Stomach smooth muscle (tissue), 2 donors: ENCODE data around the gene RAC3.

Experiments
- H3K27ac ChIP-seq: one replicate; pipeline ENCODE4 v1.7.0; 2013; ENCODE audit warnings: mild to moderate bottlenecking, low read length, inconsistent platforms
- H3K27me3 ChIP-seq, 2 donors: one replicate each; pipeline ENCODE4 v1.7.0; 2013; ENCODE audit warnings: low read length in 2 of 2; ENCODE audit not compliant: insufficient read depth in 2 of 2, control insufficient read depth in 1 of 2
- H3K36me3 ChIP-seq, 2 donors: one replicate each; pipeline ENCODE4 v1.7.0; 2013; ENCODE audit warnings: low read length in 2 of 2; ENCODE audit not compliant: control insufficient read depth in 2 of 2, insufficient read depth in 2 of 2
- H3K4me1 ChIP-seq: one replicate; pipeline ENCODE4 v1.7.0; 2013; ENCODE audit warnings: low read length; ENCODE audit not compliant: control insufficient read depth, insufficient read depth
- H3K4me3 ChIP-seq, 2 donors: one replicate each; pipeline ENCODE4 v1.7.0; 2013; ENCODE audit warnings: low read length in 2 of 2
- H3K9ac ChIP-seq, 2 donors: one replicate each; pipeline ENCODE4 v1.7.0; 2013; ENCODE audit warnings: low read length in 2 of 2, mild to moderate bottlenecking in 1 of 2
- H3K9me3 ChIP-seq, 2 donors: one replicate each; pipeline ENCODE4 v1.7.0; 2013; ENCODE audit warnings: low read length in 2 of 2; ENCODE audit not compliant: control insufficient read depth in 2 of 2
- donor health status: healthy.
- donor health status: Pancreatic carcinoma.

The RAC3 gene

DNA sequence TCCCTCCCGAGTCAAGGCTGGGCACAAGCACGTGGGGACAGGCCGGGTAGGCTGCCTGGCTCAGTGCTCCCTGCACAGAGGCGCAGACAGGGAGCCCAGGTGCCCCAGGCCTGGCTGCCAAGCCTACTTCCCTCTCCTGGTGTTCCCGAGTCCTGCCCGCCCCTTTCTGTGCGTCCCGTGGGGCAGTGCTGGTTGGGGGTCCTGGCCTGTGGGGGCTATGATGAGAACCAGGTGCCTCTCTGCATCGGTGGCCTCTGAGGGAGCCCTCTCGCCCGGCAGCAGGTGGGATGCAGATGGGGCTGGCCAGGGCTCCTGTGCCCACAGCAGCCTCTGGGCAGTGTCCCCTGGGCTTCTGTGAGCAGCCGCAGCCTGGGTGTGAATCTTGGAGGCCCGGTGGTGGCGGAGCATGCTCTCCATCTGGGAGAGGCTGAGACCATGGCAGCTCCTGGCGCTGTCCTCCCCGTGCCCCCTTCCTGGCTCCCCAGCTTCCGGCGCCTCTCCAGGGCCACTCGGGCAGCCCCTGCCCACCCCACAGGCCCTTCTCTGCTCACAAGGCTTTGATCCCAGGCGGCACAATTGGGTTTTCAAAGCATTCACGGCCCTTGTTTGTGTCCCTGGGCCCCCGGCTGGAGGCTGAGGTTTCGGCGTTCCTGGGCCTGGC is 16.0 kb upstream of the RAC3 start:
- H3K4me1 ChIP-seq, result peaks cover 14% of the 10 kb centered on the region

GRCh38 chr17:82016061-82016874 is 15.2 kb upstream of the RAC3 start:
- H3K36me3 ChIP-seq, result peaks cover 3 to 5% of the 10 kb centered on the region in 2 donors
- peaks cover 20% of the 10 kb centered on the region for H3K4me1 ChIP-seq
- no peak overlapping the region for H3K27ac ChIP-seq
- no peak overlapping the region for H3K4me3 ChIP-seq
- H3K9ac ChIP-seq, result no peak overlapping the region
- H3K9me3 ChIP-seq, result no peaks in the 10 kb centered on the region
- H3K27me3 ChIP-seq, result no peaks in the 10 kb centered on the region

More for the DNA sequence above, 16.0 kb upstream of the RAC3 start:
- Histone ChIP-seq H3K27me3 (no peaks in the 10 kb centered on the region), H3K9me3 (no peaks in the 10 kb centered on the region), H3K9ac (no peak overlapping the region), H3K36me3 (peaks cover 3 to 5% of the 10 kb centered on the region in 2 donors), H3K4me3 (no peak overlapping the region), H3K27ac (no peak overlapping the region)

DNA sequence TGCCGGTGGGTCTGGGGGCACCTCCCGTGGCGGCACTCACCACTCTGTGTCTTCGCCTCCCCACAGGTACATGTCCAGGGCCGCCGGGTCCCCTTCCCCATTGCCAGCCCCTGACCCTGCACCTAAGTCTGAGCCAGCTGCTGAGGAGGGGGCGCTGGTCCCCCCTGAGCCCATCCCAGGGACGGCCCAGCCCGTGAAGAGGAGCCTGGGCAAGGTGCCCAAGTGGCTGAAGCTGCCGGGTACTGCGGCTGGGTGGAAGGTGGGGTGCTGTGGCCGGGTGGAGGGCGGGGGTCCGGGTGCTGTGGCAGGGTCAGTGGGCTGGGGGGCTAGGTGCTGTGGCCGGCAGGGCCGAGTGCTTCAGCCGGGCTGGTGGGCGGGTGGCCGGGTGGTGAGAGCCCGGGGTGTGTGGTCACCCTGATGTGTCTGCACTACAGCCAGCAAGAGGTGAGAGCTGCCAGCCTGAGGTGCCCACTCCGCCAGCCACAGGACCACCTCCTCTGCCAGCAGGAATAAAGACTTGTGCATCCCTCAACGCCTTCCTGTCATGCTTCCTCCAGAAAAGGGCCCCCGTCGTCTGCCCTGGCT is 14.5 kb upstream of the RAC3 start:
- Histone ChIP-seq H3K4me1 (peaks cover 27% of the 10 kb centered on the region), H3K36me3 (peaks cover 3 to 5% of the 10 kb centered on the region in 2 donors), H3K27me3 (no peaks in the 10 kb centered on the region), H3K4me3 (no peak overlapping the region), H3K9ac (no peak overlapping the region), H3K27ac (no peak overlapping the region), H3K9me3 (no peaks in the 10 kb centered on the region)

GRCh38 chr17:82017612-82018151 is 13.8 kb upstream of the RAC3 start:
- H3K4me3 ChIP-seq, result no peak overlapping the region
- H3K36me3 ChIP-seq, result peaks cover 3 to 5% of the 10 kb centered on the region in 2 donors
- peaks cover 30% of the 10 kb centered on the region for H3K4me1 ChIP-seq
- no peaks in the 10 kb centered on the region for H3K27me3 ChIP-seq
- no peak overlapping the region for H3K27ac ChIP-seq
- H3K9ac ChIP-seq, result no peak overlapping the region
- H3K9me3 ChIP-seq, result no peaks in the 10 kb centered on the region

DNA sequence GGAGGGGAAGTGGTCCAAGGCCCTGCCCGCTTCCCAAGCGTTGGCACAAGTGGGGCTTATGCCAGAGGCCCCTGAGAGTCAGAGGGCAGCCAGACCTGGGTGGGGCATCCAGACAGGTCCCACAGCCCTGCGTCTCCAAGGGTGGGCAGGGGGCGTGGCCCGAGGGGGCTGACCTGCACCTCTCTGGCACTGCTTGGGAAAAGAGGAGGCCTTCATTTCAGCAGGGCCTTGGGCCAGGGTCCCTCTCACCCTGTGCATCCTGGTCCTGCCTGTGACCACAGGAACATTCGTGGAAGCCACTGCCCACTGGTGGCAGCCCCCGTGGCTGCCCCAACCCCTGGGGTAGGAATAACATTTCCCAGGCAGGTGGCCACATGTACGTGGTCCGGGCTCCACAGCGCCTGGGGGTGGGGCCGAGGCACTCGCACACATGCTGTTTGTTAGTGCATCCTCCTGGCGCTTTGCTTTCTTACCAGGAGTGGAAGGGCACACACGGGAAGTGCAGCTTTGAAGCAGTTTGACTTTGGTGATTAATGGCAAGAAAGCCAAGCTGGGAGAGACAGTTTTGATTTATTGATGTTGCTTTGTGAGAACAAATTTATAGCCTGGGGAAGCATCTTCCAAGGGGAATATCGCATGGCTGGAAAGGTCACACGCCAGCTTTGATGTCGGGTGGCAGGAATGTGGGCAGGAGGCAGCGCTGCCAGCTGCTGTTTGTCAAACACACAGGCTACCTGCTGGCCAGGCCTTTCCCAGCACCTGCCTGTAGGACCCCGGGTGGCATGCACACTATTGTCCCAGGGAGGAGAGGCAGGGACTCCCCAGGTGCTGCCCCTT is 13.1 kb upstream of the RAC3 start:
- H3K36me3 ChIP-seq, result peaks cover 3 to 5% of the 10 kb centered on the region in 2 donors
- H3K9ac ChIP-seq, result no peak overlapping the region
- no peaks in the 10 kb centered on the region for H3K27me3 ChIP-seq
- H3K4me1 ChIP-seq, result peaks cover 24% of the 10 kb centered on the region
- no peak overlapping the region for H3K4me3 ChIP-seq
- no peak overlapping the region for H3K27ac ChIP-seq
- H3K9me3 ChIP-seq, result no peaks in the 10 kb centered on the region

DNA sequence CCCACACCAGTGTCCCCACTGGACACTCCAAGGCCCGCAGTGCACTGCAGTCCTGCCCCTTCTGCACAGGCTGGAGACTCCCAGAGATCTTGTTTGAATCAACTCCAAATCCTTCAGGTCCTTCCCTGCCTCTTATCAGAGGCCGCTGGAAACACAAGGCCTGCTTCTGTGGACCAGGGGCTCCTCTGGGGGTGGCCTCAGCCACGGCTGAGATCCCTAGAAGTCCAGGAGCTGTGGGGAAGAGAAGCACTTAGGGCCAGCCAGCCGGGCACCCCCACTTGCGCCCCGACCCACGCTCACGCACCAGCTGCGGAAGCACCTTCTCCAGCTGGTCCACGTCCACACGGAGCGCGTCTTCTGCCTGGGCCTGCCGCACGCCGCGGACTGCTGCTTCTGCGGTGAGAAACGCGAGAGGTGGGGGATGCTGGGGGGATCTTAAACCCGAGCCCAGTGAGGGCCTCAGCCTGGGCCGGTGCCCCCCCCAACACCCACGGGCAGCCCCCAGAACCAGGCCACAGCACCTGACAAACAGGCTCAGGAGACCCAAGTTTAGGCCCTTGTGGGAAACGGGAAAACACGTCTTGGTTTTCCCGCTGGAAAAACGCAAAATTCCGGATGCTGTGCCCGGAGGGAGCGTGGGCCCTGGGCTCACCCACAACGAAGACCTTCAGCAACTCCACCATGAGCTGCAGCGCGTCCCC is 12.3 kb upstream of the RAC3 start:
- Histone ChIP-seq H3K4me3 (no peak overlapping the region), H3K4me1 (peaks cover 29% of the 10 kb centered on the region), H3K9ac (no peak overlapping the region), H3K27me3 (no peaks in the 10 kb centered on the region), H3K36me3 (peaks cover 3 to 5% of the 10 kb centered on the region in 2 donors), H3K9me3 (no peaks in the 10 kb centered on the region), H3K27ac (no peak overlapping the region)

DNA sequence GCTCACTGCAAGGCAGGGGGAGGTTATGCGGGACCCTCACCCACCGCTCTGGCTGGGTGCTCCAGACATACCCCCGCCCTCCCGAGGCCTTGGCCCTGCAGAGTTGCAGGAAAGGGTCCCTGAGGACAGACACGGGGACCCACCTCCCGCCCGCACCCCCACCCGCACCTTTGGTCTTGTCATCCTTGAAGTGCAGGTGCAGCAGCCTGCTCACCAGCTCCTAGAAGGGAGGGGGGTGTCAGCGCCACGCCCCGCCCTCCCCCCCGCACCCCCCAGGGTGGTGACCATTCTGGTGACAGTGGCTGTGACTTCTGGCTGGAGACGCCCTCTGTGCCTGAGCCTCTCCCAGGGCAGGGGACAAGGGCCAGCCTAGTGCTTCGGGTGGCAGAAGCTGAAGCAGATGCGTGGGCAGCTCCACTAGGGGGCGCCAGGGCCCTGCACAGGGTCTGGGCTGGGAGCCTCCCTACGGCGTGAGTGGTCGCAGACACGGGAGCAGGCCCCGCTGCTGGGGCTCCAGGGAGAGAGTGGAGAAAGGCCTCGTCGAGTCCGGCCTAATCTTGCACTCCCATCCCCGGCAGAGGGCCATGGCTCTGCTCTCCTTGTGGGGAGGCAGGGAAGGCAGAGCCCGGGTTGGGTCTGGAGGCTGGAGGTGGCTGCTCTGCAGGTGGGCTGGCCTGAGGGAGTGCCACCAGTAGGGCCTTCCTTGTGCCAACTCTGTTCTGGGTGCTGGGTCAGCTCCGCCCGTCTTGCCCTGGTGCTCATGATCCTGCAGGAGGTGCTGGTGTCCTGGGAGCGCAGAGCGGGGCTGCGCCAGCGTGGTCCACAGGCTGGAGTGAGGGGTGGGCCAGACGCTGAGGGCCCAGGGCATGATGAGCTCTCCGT is 11.5 kb upstream of the RAC3 start:
- no peaks in the 10 kb centered on the region for H3K9me3 ChIP-seq
- no peak overlapping the region for H3K4me3 ChIP-seq
- H3K9ac ChIP-seq, result no peak overlapping the region
- H3K27me3 ChIP-seq, result no peaks in the 10 kb centered on the region
- no peak overlapping the region for H3K27ac ChIP-seq
- peaks cover 35% of the 10 kb centered on the region for H3K4me1 ChIP-seq
- H3K36me3 ChIP-seq, result peaks cover 3 to 5% of the 10 kb centered on the region in 2 donors

DNA sequence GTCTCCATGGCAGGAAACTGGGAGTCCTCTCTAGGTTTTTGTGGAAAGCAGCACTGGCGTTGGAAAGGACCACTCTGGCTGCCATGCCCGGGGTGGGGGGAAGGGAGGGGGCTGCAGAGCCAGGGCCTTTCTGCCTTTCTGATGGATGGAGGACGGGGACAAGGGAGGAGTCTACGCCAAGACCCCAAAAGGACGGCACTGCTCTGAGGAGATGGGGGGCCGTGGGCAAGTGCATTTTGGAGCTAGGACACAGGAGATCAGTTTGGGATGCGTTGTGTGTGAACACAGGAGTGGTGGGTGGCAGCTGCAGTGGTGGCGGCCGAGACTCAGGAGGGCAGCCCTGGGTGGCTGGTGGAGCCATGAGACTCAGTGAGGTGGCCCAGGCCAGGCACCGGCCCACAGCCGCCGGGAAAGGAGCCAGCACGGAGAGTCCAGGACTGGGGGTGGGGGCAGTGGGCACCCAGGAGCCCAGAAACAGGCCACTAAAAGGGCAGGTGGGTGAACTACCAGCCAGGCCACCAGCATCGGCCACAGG is 10.8 kb upstream of the RAC3 start:
- H3K9ac ChIP-seq, result no peak overlapping the region
- peaks cover 37% of the 10 kb centered on the region for H3K4me1 ChIP-seq
- H3K27me3 ChIP-seq, result no peaks in the 10 kb centered on the region

More for the DNA sequence above, 10.8 kb upstream of the RAC3 start:
- Histone ChIP-seq H3K4me3 (no peak overlapping the region), H3K9me3 (no peaks in the 10 kb centered on the region), H3K27ac (no peak overlapping the region), H3K36me3 (peaks cover 3 to 5% of the 10 kb centered on the region in 2 donors)
